GM21529 (cell line): ENCODE measurements around the gene LARP4.
A peak's percentile ranks its signal among the peaks of the same experiment; 100 is the strongest.
"Not testable (repeated sequence)": the region's sequence is repeated elsewhere in the genome, so short reads cannot be mapped to it uniquely, and the experiment has no call there.

ENCODE experiments used
- ATAC-seq: cut with Tn5 transposase; IDR thresholded peaks from one replicate; pipeline ENCODE4 v1.9.1; 2021; ENCODE audit not compliant: unreplicated experiment

Gene LARP4

GRCh38 chr12:50400638-50401499 is at the start of gene LARP4:
LARP4 (plus strand) TSS chr12:50400885; CDS start chr12:50401011, 126 bp downstream.
- peak; percentile 91 for ATAC-seq

GRCh38 chr12:50351120-50352043 is 49.3 kb upstream of the LARP4 start:
- ATAC-seq: no peak

DNA sequence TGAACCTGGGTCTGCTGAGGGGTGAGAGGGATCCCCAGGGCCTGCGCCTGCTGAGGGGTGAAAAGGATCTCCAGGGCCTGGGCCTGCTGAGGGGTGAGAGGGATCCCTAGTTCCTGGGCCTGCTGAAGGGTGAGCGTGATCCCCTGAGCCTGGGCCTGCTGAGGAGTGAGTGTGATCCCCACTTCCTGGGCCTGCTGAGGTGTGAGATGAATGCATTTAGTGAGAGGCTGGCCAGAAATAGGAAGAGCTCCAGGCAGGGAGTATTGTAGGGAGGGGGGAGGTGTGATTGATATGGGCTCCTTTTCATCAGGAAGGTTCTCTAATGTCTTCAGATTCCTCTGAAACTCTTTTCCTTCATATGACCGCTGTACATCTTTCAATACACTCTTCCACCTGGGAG is 47.3 kb upstream of the LARP4 start:
- no peak for ATAC-seq

- no peak for ATAC-seq
Measured at GRCh38 chr12:50353869-50354593, 46.7 kb upstream of the LARP4 start.

DNA sequence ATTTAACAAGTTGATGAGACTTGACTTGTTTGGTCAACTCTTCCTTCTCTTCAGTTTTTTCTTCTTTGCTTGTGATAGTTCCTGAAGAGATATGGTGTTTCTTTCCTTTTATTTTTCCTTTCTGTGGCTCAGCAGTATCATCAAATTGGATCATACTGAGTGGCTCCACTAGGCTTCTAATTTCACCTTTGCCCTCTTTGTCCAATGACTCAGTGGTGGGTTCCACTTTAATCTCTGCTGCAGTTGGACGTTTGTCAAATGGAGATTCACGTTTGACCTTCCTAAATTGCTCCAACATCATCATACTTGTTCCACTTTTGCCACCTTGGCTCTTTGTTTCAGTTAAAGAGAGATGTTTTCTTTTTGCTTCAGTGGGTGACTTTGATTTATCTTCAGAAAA is 45.8 kb upstream of the LARP4 start:
- no peak for ATAC-seq

DNA sequence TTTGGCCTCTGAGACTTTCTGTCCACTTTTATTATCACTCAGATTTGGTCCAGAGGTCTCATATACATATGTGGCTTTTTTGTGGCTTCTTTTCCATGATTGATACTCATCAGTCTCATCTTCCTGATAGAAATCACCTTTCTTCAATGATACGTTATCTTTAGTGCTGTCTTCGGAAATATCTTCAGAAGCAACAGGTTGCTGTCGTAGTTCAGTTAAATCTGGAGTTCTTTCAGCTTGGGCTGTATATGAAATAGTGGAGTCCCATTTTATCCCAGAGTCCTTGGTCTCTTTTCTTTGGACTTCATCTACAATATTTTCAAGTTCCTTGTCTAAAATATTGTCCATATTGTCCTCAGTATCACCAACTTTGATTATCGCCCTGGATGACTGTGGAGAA is 45.3 kb upstream of the LARP4 start:
- no peak for ATAC-seq

- no peak for ATAC-seq
Measured at GRCh38 chr12:50362671-50363070, 38.0 kb upstream of the LARP4 start.

GRCh38 chr12:50363141-50363540 is 37.5 kb upstream of the LARP4 start:
- ATAC-seq: no peak

GRCh38 chr12:50365709-50366406 is 34.8 kb upstream of the LARP4 start:
- no peak for ATAC-seq

- not testable (repeated sequence) for ATAC-seq
Measured at GRCh38 chr12:50370672-50371071, 30.0 kb upstream of the LARP4 start.

DNA sequence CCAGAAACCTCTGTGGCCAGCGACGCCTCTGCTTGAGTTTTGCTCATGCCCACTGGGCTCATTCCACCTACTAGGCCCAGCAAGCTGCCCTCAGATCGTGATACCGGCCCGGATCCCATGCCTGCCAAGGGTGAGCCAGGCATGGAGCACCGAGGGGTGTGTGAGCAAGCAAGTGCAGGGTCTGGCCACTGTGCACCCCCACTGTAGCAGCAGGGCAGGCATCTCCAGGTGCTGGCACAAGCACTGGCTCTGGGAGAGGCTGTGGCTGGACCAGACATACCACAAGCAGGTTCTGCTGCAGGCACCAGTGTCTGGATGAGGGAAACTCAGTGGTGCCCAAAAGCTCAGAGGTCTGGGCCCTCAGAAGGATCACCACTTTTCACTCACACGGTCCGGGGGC is 24.9 kb upstream of the LARP4 start:
- ATAC-seq: no peak

DNA sequence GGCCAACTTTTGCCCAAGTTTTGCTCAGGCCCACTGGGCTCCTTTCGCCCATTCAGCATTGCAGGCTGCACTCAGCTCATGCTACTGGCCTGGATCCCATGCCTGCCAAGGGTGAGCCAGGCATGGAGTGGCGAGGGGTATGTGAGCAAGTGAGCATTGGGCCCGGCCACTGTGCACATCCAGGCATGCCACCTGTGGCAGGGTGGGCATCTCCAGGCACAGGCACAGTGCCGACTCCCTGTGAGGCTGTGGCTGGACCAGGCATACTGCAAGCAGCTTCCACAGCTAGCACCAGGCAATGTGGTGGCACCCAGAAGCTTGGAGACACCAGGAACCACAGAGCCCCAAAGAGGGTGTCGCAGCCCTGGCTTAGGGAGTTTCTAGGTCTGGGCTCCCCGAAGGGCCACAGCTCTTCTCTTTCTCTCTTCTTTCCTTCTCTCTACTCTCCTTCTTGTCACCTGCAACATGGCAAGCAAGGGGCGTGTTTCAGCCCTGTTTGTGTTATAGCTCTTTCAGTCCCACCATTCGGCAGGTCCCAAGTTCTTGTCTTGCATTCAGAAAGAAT is 19.8 kb upstream of the LARP4 start:
- no peak for ATAC-seq

GRCh38 chr12:50387487-50387886 is 13.2 kb upstream of the LARP4 start:
- no peak for ATAC-seq

DNA sequence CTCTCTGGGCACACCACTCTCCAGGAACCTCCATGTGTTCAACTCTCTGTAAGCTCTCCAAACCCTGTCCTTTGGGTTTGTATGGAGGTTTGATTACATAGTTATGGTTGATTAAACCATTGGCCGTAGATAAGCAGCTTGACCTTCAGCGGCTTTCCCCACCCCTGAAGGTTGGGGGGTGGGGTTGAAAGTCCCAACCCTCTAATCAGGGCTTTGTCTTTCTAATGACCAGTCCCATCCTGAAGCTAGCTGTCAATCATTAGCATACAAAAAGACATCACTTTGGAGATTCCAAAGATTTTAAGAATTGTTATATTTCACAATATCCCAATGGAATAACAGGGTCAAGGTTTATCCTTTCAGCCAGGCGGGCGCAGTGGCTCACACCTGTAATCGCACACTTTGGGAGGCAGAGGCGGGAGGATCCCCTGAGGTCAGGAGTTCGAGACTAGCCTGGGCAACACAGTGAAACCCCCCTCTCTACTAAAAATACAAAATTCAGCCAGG is 12.7 kb upstream of the LARP4 start:
- ATAC-seq: no peak

DNA sequence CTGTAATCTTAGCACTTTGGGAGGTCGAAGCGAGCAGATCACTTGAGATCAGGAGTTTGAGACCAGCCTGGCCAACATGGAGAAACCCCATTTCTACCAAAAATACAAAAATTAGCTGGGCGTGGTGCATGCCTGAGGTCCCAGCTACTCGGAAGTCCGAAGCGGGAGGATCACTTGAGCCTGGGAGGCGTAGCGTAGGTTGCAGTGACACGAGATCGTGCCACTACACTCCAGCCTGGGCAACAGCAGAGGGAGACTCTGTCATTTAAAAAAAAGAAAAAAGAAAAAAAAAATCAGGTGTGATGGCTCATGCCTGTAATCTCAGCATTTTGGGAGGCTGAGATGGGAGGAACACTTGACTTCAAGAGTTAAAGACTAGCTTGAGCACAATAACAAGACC is 11.9 kb upstream of the LARP4 start:
- not testable (repeated sequence) for ATAC-seq

DNA sequence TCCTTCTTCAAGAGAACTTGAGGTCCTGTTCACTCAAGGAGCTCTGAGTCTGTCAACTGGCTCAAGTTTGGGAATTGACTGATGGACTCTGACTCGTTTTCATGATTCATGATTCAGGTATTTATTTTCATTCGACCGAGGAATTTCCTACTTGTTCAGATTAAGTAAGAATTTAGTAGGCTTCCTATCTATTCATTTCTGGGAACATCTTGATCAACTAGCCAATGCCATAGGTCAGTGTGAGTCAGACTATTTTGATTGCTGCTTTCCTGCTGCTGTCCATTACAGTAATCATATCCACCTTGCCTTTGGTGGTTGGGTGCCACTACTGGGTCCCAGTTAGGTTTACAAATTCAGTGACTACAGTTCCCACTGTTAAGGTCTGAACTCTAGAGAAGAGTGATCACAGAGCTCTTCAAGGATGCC is 10.4 kb upstream of the LARP4 start:
- ATAC-seq: no peak

DNA sequence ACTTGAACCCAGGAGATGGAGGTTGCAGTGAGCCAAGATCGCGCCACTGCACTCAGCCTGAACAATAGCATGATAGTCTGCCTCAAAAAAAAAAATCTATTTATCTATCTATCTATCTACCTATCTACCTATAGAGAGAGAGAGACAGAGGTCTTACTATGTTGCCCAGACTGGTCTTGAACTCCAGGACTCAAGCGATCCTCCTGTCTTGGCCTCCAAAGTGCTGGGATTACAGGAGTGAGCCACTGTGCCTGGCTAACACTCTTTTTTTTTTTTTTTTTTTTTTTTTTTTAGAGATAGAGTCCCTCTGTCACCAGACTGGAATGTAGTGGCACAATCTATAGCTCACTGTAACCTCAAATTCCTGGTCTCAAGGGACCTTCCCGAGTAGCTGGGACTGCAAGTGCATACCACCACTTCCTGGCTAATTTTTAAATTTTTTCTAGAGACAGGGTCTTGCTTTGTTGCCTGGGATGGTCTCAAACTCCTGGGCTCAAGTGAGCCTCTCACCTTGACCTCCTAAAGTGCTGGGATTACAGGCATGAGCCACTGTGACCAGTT is 6.1 kb upstream of the LARP4 start:
- ATAC-seq: no peak

GRCh38 chr12:50397117-50397650 is 3.5 kb upstream of the LARP4 start:
- ATAC-seq: no peak

GRCh38 chr12:50398931-50399330 is 1.8 kb upstream of the LARP4 start:
- ATAC-seq: no peak
